ENCODE results near the gene TRIM46. TPM values are rescaled to one million over a fixed set of nuclear protein-coding genes. Genes with fewer than 3 reads are reported as not detected.

TRIM46 gene
- total and polyA plus RNA-seq, 2 of the 13 experiments (the other 11 are each of a cell fraction or from before 2014, with no cell fraction given), result 0.04 to 0.09 TPM

- no peak for TF ChIP-seq ZNF670 (CRISPR knock-in tag; IDR thresholded peaks at IDR 0.05; ENCODE audit: borderline replicate concordance)
- no peak; the same call in 2 of the 3 replicates for TF ChIP-seq MXI1 (IDR thresholded peaks at IDR 0.05; ENCODE audit: borderline replicate concordance, low read depth, low read length)
- TF ChIP-seq GZF1 (CRISPR knock-in tag; IDR thresholded peaks at IDR 0.05), result 0 out of 2 replicates have a peak, but pooled peaks have one; percentile 25
- no peak for TF ChIP-seq FLYWCH1 (CRISPR knock-in tag; IDR thresholded peaks at IDR 0.05)
- TF ChIP-seq JUND (CRISPR knock-in tag; IDR thresholded peaks at IDR 0.05), result no peak
- no peak for TF ChIP-seq ZNF576 (CRISPR knock-in tag; IDR thresholded peaks at IDR 0.05)
- TF ChIP-seq NFATC3 (CRISPR knock-in tag; IDR thresholded peaks at IDR 0.05), result no peak
- no peak for TF ChIP-seq ZNF773 (CRISPR knock-in tag; IDR thresholded peaks at IDR 0.05; ENCODE audit: borderline replicate concordance)
- TF ChIP-seq ZNF768 (CRISPR knock-in tag; IDR thresholded peaks at IDR 0.05), result no peak
- TF ChIP-seq DNMT1 (CRISPR knock-in tag; IDR thresholded peaks at IDR 0.05), result no peak
- TF ChIP-seq STAG1 (CRISPR knock-in tag; IDR thresholded peaks at IDR 0.05), result no peak
- no peak; the same call in 1 of the 2 replicates for TF ChIP-seq ZFP90 (CRISPR knock-in tag; IDR thresholded peaks at IDR 0.05; ENCODE audit: borderline replicate concordance)
- TF ChIP-seq MEIS1 (CRISPR knock-in tag; IDR thresholded peaks at IDR 0.05; ENCODE audit: borderline replicate concordance), result no peak
- no peak for TF ChIP-seq RELA (CRISPR knock-in tag; IDR thresholded peaks at IDR 0.05)
- TF ChIP-seq MAFK (conservative IDR thresholded peaks at IDR 0.05 in 1 of 2, IDR thresholded peaks at IDR 0.05 in 1 of 2; ENCODE audit: low read length in 2 of 2), result no peak
- TF ChIP-seq ZNF496 (CRISPR knock-in tag; IDR thresholded peaks at IDR 0.05; ENCODE audit: insufficient replicate concordance), result no peak
- no peak for TF ChIP-seq ZBTB7A (CRISPR knock-in tag; IDR thresholded peaks at IDR 0.05)
- no peak for TF ChIP-seq SIN3B (IDR thresholded peaks at IDR 0.05; ENCODE audit: low read length)
- TF ChIP-seq CHD4 (IDR thresholded peaks at IDR 0.05; ENCODE audit: borderline replicate concordance, low read length), result no peak
- TF ChIP-seq, protein P1, sequence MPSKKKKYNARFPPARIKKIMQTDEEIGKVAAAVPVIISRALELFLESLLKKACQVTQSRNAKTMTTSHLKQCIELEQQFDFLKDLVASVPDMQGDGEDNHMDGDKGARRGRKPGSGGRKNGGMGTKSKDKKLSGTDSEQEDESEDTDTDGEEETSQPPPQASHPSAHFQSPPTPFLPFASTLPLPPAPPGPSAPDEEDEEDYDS (CRISPR knock-in tag; IDR thresholded peaks at IDR 0.05), result peak; percentile 69; the same call in 1 of the 2 replicates
- TF ChIP-seq ZC3H4 (CRISPR knock-in tag; IDR thresholded peaks at IDR 0.05; ENCODE audit: borderline replicate concordance), result peak; percentile 35; the same call in 1 of the 2 replicates
- no peak for TF ChIP-seq ZNF563 (CRISPR knock-in tag; IDR thresholded peaks at IDR 0.05)
- no peak for TF ChIP-seq ZNF337 (CRISPR knock-in tag; IDR thresholded peaks at IDR 0.05; ENCODE audit: borderline replicate concordance, low read depth)
- no peak for TF ChIP-seq MAFF (IDR thresholded peaks at IDR 0.05; ENCODE audit: low read depth, low read length)
- no peak for TF ChIP-seq ZNF234 (CRISPR knock-in tag; conservative IDR thresholded peaks at IDR 0.05)
- no peak for TF ChIP-seq PTBP1 (IDR thresholded peaks at IDR 0.05; ENCODE audit: low read depth, low read length, poor library complexity, severe bottlenecking)
- no peak for TF ChIP-seq PLRG1 (conservative IDR thresholded peaks at IDR 0.05)
- no peak for TF ChIP-seq ZNF441 (CRISPR knock-in tag; IDR thresholded peaks at IDR 0.05; ENCODE audit: borderline replicate concordance)
- TF ChIP-seq, protein P2, sequence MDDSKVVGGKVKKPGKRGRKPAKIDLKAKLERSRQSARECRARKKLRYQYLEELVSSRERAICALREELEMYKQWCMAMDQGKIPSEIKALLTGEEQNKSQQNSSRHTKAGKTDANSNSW (CRISPR knock-in tag; IDR thresholded peaks at IDR 0.05; ENCODE audit: borderline replicate concordance), result no peak
- no peak for TF ChIP-seq ZBTB37 (CRISPR knock-in tag; IDR thresholded peaks at IDR 0.05)
- TF ChIP-seq HNRNPL (IDR thresholded peaks at IDR 0.05; ENCODE audit: low read depth, low read length), result no peak
Observed at GRCh38 chr1:155139895-155140629, 33.6 kb upstream of the TRIM46 start, which contains the start of gene DPM3 (continued).
